K562 (cell line): ENCODE data around the gene HOXA9. TPM values are rescaled to one million over a fixed set of nuclear protein-coding genes. Genes with fewer than 3 reads are reported as not detected.

Source experiments
- ATAC-seq: fragments of 200-7000 bp; cut with Tn5 transposase; 3 replicates; pipeline ENCODE4 v1.9.1; 2020; ENCODE audit warnings: moderate library complexity
- BruUV-seq: library from RNA; stranded (reverse); fragments of 400-500 nt; replicated peaks from 2 replicates; lab custom pipeline; 2021; lab: Mats Ljungman, UMichigan
- CTCF ChIA-PET: fragments of 300-600 bp; formaldehyde crosslinking; extraction: SDS; loops from one replicate; lab custom pipeline; 2021; ENCODE audit warnings: low intra/inter-chr PET ratio; lab: Yijun Ruan, JAX
- POLR2A ChIA-PET: fragments of 300-600, 350-650 bp; sonication (Branson Sonifier 250); formaldehyde crosslinking; extraction: SDS; loops from one replicate; lab custom pipeline; 2021; ENCODE audit warnings: antibody characterized with exemption, inconsistent platforms; lab: Yijun Ruan, JAX
- DNase-seq, 4 experiments: peaks; one replicate each; pipeline versions ENCODE4 v3.0.0 to v3.0.0-alpha.2; 2011 to 2018; ENCODE audit warnings: low spot score in 3 of 4, mixed read lengths in 3 of 4; ENCODE audit errors: extremely low read depth in 1 of 4
- FAIRE-seq: peaks from 2 replicates; lab custom pipeline; 2011; peaks lifted over from hg19 to GRCh38; lab: Jason Lieb, UNC
- H2AFZ ChIP-seq: 2 replicates; pipeline ENCODE4 v1.6.0; 2011; ENCODE audit warnings: low read depth, low read length, control low read depth, inconsistent platforms
- H3K27ac ChIP-seq: fragments of 200-600 bp; 3 replicates; pipeline ENCODE4 v1.8.0; 2011; ENCODE audit warnings: low read depth, mild to moderate bottlenecking, control low read depth, inconsistent platforms, low read length, moderate library complexity, mixed read lengths; ENCODE audit errors: extremely low read depth
- H3K27me3 ChIP-seq, 2 experiments: fragments of 300-600 bp in 1 of 2; 2 replicates in 1 of 2; 3 replicates in 1 of 2; pipeline versions ENCODE4 v1.6.0 to v1.8.0; 2011; ENCODE audit warnings: inconsistent platforms in 2 of 2, low read length in 2 of 2, mild to moderate bottlenecking in 1 of 2, mixed read lengths in 1 of 2, moderate library complexity in 1 of 2; ENCODE audit not compliant: control insufficient read depth in 2 of 2, insufficient read depth in 2 of 2
- H3K36me3 ChIP-seq: fragments of 300-600 bp; 3 replicates; pipeline ENCODE4 v1.8.0; 2011; ENCODE audit warnings: mild to moderate bottlenecking, low read length, inconsistent platforms; ENCODE audit not compliant: control insufficient read depth, insufficient read depth
- H3K4me1 ChIP-seq, 2 experiments: fragments of 200-600 bp in 1 of 2; replicated peaks in 1 of 2; 2 replicates in 1 of 2; 3 replicates in 1 of 2; pipeline versions ENCODE4 v1.5.1 to v1.8.0; 2011; ENCODE audit warnings: inconsistent platforms in 2 of 2, low read length in 2 of 2, mild to moderate bottlenecking in 1 of 2, mixed read lengths in 1 of 2, moderate library complexity in 1 of 2; ENCODE audit not compliant: control insufficient read depth in 2 of 2, insufficient read depth in 2 of 2
- H3K4me2 ChIP-seq: 2 replicates; pipeline ENCODE4 v1.6.1; 2011; ENCODE audit warnings: low read length, control low read depth, inconsistent platforms, mixed read lengths; ENCODE audit not compliant: insufficient read depth
- H3K4me3 ChIP-seq: fragments of 200-600 bp; sonication (generic), shearing (Covaris generic); 2 replicates; pipeline ENCODE4 v1.5.1; 2016; ENCODE audit warnings: control low read depth, inconsistent platforms
- H3K79me2 ChIP-seq: fragments of 200-600 bp; 3 replicates; pipeline ENCODE4 v1.8.0; 2011; ENCODE audit warnings: low read length, inconsistent platforms; ENCODE audit not compliant: control insufficient read depth, insufficient read depth
- H3K9ac ChIP-seq, 2 experiments: 2 replicates each; pipeline versions ENCODE4 v1.6.0 to v1.6.1; 2011; ENCODE audit warnings: low read depth in 2 of 2, low read length in 2 of 2, control low read depth in 1 of 2, inconsistent platforms in 1 of 2, mild to moderate bottlenecking in 1 of 2, mixed read lengths in 1 of 2; ENCODE audit not compliant: insufficient read depth in 1 of 2
- H3K9me1 ChIP-seq: one replicate; pipeline ENCODE4 v1.6.0; 2011; ENCODE audit warnings: inconsistent platforms, mild to moderate bottlenecking, low read length, moderate library complexity; ENCODE audit not compliant: control insufficient read depth, insufficient read depth
- H3K9me3 ChIP-seq: replicated peaks from 2 replicates; pipeline ENCODE4 v1.5.1; 2011; ENCODE audit warnings: low read depth, low read length, inconsistent platforms; ENCODE audit not compliant: control insufficient read depth, insufficient read depth
- H4K20me1 ChIP-seq: replicated peaks from 2 replicates; pipeline ENCODE4 v1.6.1; 2011; ENCODE audit warnings: low read length, inconsistent platforms, mixed read lengths; ENCODE audit not compliant: control insufficient read depth, insufficient read depth
- BCL6 ChIP-seq: fragments of 250-450 bp; sonication (Bioruptor Pico); IDR thresholded peaks from 2 replicates; pipeline ENCODE4 v1.4.0; 2020
- BCLAF1 ChIP-seq, 2 experiments: fragments of 450-650 bp in 1 of 2; IDR thresholded peaks; 2 replicates each; pipeline ENCODE4 v1.6.1; 2011 to 2017; ENCODE audit warnings: low read depth in 2 of 2, antibody characterized with exemption in 1 of 2, borderline replicate concordance in 1 of 2, low read length in 1 of 2, mild to moderate bottlenecking in 1 of 2, mixed read lengths in 1 of 2; ENCODE audit not compliant: control insufficient read depth in 1 of 2
- E2F8 ChIP-seq: fragments of 450-650 bp; IDR thresholded peaks from 2 replicates; pipeline ENCODE4 v1.7.1; 2018; ENCODE audit warnings: mild to moderate bottlenecking, low read depth; ENCODE audit not compliant: partially characterized antibody
- FOXJ3 ChIP-seq: sonication (generic); formaldehyde crosslinking; IDR thresholded peaks from 2 replicates; pipeline ENCODE4 v1.4.0; 2020; ENCODE audit warnings: mild to moderate bottlenecking, missing genetic modification reagents
- HCFC1 ChIP-seq: IDR thresholded peaks from 2 replicates; pipeline ENCODE4 v1.6.1; 2012; ENCODE audit warnings: low read depth, low read length, improper control_type of control experiment
- IRF9 ChIP-seq: fragments of 450-650 bp; IDR thresholded peaks from 2 replicates; pipeline ENCODE4 v1.6.1; 2016; ENCODE audit warnings: missing biosample characterization, missing genetic modification characterization
- NR2C2 ChIP-seq, 2 experiments: fragments of 200-800 bp in 1 of 2; sonication (Bioruptor generic) in 1 of 2; sonication (generic) in 1 of 2; formaldehyde crosslinking in 1 of 2; IDR thresholded peaks; 2 replicates each; pipeline versions ENCODE4 v1.6.1 to v1.8.0; 2016 to 2022; ENCODE audit warnings: mild to moderate bottlenecking in 1 of 2, missing compliant biosample characterization in 1 of 2, missing genetic modification characterization in 1 of 2, missing genetic modification reagents in 1 of 2
- PURB ChIP-seq: sonication (generic); formaldehyde crosslinking; IDR thresholded peaks from 2 replicates; pipeline ENCODE4 v1.9.0; 2021; ENCODE audit warnings: low read depth, mild to moderate bottlenecking, missing genetic modification reagents
- SAFB2 ChIP-seq: fragments of 200-400 bp; formaldehyde crosslinking; IDR thresholded peaks from 2 replicates; pipeline ENCODE4 v1.6.1; 2018; ENCODE audit warnings: borderline replicate concordance, low read length, low read depth, moderate library complexity; ENCODE audit not compliant: severe bottlenecking
- USF1 ChIP-seq: sonication (generic); formaldehyde crosslinking; IDR thresholded peaks from 2 replicates; pipeline ENCODE4 v1.9.0; 2022; ENCODE audit warnings: mild to moderate bottlenecking, missing genetic modification reagents
- XRCC3 ChIP-seq: fragments of 450-650 bp; IDR thresholded peaks from 2 replicates; pipeline ENCODE4 v1.6.1; 2017; ENCODE audit warnings: mild to moderate bottlenecking, moderate library complexity
- WGBS: fragments of 100-300 bp; shearing (Covaris generic); methylation state at CpG from one replicate; pipeline ENCODE4 v1.1.6; 2016; ENCODE audit warnings: low coverage, mixed read lengths; ENCODE audit not compliant: insufficient coverage; ENCODE audit errors: missing lambda C conversion rate; 5-methylcytosine and 5-hydroxymethylcytosine counted together
- in situ Hi-C: fragments of 300-500 bp; cut with MboI; formaldehyde crosslinking; loops from 4 replicates; pipeline ENCODE4 v1.15.0; 2018; ENCODE audit warnings: inconsistent platforms, mixed read lengths
- intact Hi-C: fragments of 100-400 bp; cut with micrococcal nuclease; formaldehyde crosslinking; loops from 2 replicates; pipeline ENCODE4 v1.14.2; 2022
- polyA plus RNA-seq, 8 experiments: library from polyadenylated mRNA; depleted of rRNA in 4 of 8; stranded (reverse) in 5 of 8; unstranded in 3 of 8; fragments of >200 nt; fragmentation: Nextera tagmentation in 2 of 8; fragmentation: Illumina TruSeq in 1 of 8; extraction: Ambion mirVana in 2 of 8; extraction: Trizol in 1 of 8; gene quantifications; 2 replicates each; pipeline versions ENCODE4 v1.2.1 to v1.2.3, GENCODE V29; 2011 to 2014; ENCODE audit warnings: inconsistent platforms in 1 of 8, missing spikeins in 1 of 8
- total RNA-seq, 7 experiments: library from RNA; depleted of rRNA in 6 of 7; stranded (reverse); fragments of >200 nt in 6 of 7; fragmentation: Illumina TruSeq in 2 of 7; extraction: Trizol in 2 of 7; gene quantifications; 2 replicates each; pipeline versions ENCODE4 v1.2.1 to v1.2.3, GENCODE V29; 2011 to 2021; ENCODE audit warnings: low replicate concordance in 1 of 7

Gene HOXA9
- total and polyA plus RNA-seq, 9 of the 15 experiments (the other 6 are each of a cell fraction or from before 2014, with no cell fraction given): not detected

- TF ChIP-seq BCLAF1 (IDR thresholded peaks at IDR 0.05; ENCODE audit: borderline replicate concordance in 1 of 2, control insufficient read depth in 1 of 2, low read depth in 2 of 2, low read length in 1 of 2) (no peak), BCL6 (CRISPR knock-in tag) (no peak)
Measured at GRCh38 chr7:27179030-27179429, 13.7 kb upstream of the HOXA9 start (continued).

GRCh38 chr7:27178366-27178765 is 13.0 kb upstream of the HOXA9 start:
- no TSS peak for BruUV-seq
- Histone ChIP-seq H3K9ac (no peak overlapping the region), H4K20me1 (no peaks in the 10 kb centered on the region), H3K9me1 (no peaks in the 10 kb centered on the region), H3K27me3 (peaks cover 34 to 74% of the 10 kb centered on the region in 2 experiments), H3K27ac (no peak overlapping the region), H3K79me2 (no peaks in the 10 kb centered on the region), H3K9me3 (no peaks in the 10 kb centered on the region; the same call in 1 of the 2 replicates), H3K4me2 (no peak overlapping the region), H3K36me3 (no peaks in the 10 kb centered on the region), H3K4me1 (peaks cover 0 to 11% of the 10 kb centered on the region in 2 experiments; a peak in 1 of 5 replicates), H2AFZ (no peak overlapping the region), H3K4me3 (no peak overlapping the region)
- ChIA-PET CTCF (interaction anchor here (0.7 kb wide), 1 partner anchor 812 kb away, joined by 6 read pairs; no protein-coding TSS in a partner anchor), POLR2A (interaction anchor here (0.6 kb wide), 1 partner anchor 15 kb away, joined by 3 read pairs; no protein-coding TSS in a partner anchor)
- in situ Hi-C loops: no loop called here
- WGBS: 11% methylated on average over 6 of the region's 6 CpGs
- ATAC-seq (no peak), DNase-seq (no peak), FAIRE-seq (no peak)
- intact Hi-C loops: no loop called here
- TF ChIP-seq USF1 (no peak), FOXJ3 (CRISPR knock-in tag) (no peak), PURB (no peak), NR2C2 (CRISPR knock-in tag; IDR thresholded peaks at IDR 0.05) (no peak), NR2C2 (tag; IDR thresholded peaks at IDR 0.05) (no peak), XRCC3 (no peak), SAFB2 (no peak), E2F8 (no peak), IRF9 (no peak), HCFC1 (no peak)
